OCI-LY7 (cell line): ENCODE data around the gene SRD5A3.

Source experiments
- EZH2phosphoT487 ChIP-seq: fragments of 200-600 bp; sonication (generic); IDR thresholded peaks from 2 replicates; pipeline ENCODE4 v1.6.1; 2018; ENCODE audit warnings: low read depth, borderline replicate concordance, mild to moderate bottlenecking, mixed run types, antibody characterized with exemption, low read length, moderate library complexity, mixed read lengths
- TF ChIP-seq, protein P1 (sequence below): fragments of 200-600 bp; sonication (generic); conservative IDR thresholded peaks from 2 replicates; pipeline ENCODE4 v1.5.1; 2014; ENCODE audit warnings: mild to moderate bottlenecking, antibody characterized with exemption, low read length, moderate library complexity, mixed read lengths

GRCh38 chr4:55385201-55385649 lies 39.2 kb downstream of the SRD5A3 start:
- TF ChIP-seq, protein P1, sequence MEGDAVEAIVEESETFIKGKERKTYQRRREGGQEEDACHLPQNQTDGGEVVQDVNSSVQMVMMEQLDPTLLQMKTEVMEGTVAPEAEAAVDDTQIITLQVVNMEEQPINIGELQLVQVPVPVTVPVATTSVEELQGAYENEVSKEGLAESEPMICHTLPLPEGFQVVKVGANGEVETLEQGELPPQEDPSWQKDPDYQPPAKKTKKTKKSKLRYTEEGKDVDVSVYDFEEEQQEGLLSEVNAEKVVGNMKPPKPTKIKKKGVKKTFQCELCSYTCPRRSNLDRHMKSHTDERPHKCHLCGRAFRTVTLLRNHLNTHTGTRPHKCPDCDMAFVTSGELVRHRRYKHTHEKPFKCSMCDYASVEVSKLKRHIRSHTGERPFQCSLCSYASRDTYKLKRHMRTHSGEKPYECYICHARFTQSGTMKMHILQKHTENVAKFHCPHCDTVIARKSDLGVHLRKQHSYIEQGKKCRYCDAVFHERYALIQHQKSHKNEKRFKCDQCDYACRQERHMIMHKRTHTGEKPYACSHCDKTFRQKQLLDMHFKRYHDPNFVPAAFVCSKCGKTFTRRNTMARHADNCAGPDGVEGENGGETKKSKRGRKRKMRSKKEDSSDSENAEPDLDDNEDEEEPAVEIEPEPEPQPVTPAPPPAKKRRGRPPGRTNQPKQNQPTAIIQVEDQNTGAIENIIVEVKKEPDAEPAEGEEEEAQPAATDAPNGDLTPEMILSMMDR = no peak
- TF ChIP-seq EZH2phosphoT487 = no peak
